GM23248 (cell line): Measurements from ENCODE around the gene CCDC149.

Experiments used
- EZH2 ChIP-seq: fragments of 200-600 bp; sonication (generic); IDR thresholded peaks from 2 replicates; pipeline ENCODE4 v1.6.1; 2018; ENCODE audit warnings: antibody characterized with exemption, mild to moderate bottlenecking; ENCODE audit not compliant: insufficient read depth, poor library complexity, severe bottlenecking
- EZH2phosphoT487 ChIP-seq: fragments of 200-600 bp; sonication (generic); IDR thresholded peaks from 2 replicates; pipeline ENCODE4 v1.6.1; 2018; ENCODE audit warnings: antibody characterized with exemption, moderate library complexity, mild to moderate bottlenecking, low read depth; ENCODE audit not compliant: insufficient read depth

DNA sequence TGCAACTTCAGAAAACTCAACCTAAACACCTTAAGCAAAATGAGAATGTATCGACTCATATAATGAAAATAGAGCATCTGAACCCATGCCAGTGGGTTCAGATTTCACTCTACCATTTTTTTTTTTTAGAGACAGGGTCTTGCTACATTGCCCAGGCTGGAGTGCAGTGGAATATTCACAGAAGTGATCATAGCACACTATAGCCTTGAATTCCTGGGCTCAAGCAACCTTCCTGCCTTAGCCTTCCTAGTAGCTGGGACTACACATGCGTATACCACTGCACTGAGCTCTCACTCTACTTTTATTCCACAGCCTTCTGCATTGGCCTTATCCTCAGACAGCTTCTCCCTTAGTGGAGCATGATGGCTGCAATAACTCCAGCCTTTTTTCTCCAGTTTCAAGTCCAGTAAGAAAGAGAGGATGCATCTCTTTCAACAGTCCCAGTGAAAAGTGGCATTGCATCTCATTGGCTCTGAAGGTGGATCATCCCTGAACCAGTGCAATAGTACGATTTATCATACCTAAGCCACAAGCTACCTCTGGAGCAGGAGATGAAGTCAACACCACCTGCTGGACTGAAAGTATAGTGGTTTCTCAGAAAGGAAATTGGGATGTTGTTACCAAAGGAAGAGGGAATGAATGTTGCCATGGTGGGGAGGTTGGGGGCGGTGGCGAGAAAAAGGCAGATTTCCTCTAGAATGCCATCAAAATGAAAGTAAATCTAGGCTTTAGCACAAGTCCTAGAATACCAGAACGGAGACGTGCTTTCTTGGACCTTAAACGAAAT lies 119.4 kb downstream of the CCDC149 start:
- TF ChIP-seq EZH2 (no peak), EZH2phosphoT487 (no peak)
